ES-I3 (cell line): Measurements from ENCODE around the gene ADGRB3.

Experiments used
- H3K36me3 ChIP-seq: 2 replicates; pipeline ENCODE4 v1.6.1; 2013; ENCODE audit warnings: mild to moderate bottlenecking, low read length, control low read depth, moderate library complexity; ENCODE audit not compliant: insufficient read depth
- H3K4me1 ChIP-seq: 2 replicates; pipeline ENCODE4 v1.6.1; 2013; ENCODE audit warnings: mild to moderate bottlenecking, control low read depth, low read length; ENCODE audit not compliant: insufficient read depth
- H3K9ac ChIP-seq: 2 replicates; pipeline ENCODE4 v1.6.1; 2013; ENCODE audit warnings: low read depth, mild to moderate bottlenecking, low read length, moderate library complexity
- H3K9me3 ChIP-seq: 2 replicates; pipeline ENCODE4 v1.6.1; 2013; ENCODE audit warnings: mild to moderate bottlenecking, low read length, moderate library complexity; ENCODE audit not compliant: control insufficient read depth, insufficient read depth

Gene ADGRB3

DNA sequence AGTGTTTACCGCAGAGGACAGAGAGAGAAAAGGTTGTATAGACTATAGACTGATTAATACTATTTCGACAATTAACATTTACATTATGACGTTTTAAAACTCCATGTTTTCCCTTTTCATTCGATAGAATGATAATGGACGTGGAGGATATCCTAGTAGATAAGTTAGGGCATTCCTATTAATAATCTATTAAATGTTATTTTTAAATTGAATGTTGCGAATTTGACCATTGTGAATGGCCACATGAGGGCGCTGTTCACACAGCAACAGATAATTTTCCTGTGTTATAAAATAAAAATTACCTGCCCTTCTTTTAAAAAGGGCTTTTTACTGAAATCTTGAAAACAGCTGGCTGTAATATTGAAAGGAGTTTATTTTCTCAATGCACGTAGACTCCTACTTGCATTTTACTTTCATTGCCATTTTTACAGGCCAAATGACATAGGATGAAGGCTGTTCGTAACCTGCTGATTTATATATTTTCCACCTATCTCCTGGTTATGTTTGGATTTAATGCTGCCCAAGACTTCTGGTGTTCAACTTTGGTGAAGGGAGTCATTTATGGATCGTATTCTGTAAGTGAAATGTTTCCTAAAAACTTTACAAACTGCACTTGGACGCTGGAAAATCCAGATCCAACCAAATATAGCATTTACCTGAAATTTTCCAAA, 3.3 kb downstream of the ADGRB3 start:
- H3K4me1 ChIP-seq, result 0 out of 2 replicates have a peak, but pooled peaks cover 6% of the 10 kb centered on the region
- H3K36me3 ChIP-seq, result no peaks in the 10 kb centered on the region
- no peaks in the 10 kb centered on the region for H3K9me3 ChIP-seq
- H3K9ac ChIP-seq, result no peak overlapping the region

DNA sequence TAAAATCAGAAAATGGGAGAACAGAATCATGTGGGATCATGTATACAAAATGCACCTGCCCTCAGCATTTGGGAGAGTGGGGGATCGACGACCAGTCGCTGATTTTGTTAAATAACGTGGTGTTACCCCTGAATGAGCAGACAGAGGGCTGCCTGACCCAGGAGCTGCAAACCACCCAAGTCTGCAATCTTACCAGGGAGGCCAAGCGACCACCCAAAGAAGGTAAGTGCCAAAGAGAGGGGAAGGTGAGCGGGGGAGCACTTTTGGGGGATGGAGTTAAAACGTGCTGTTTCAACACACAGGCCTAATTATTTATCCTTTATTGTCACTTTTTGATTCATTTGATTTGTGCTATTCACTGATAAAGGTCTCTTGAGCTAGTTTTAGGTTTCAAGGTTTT, 4.1 kb downstream of the ADGRB3 start:
- 0 out of 2 replicates have a peak, but pooled peaks cover 6% of the 10 kb centered on the region for H3K4me1 ChIP-seq
- H3K36me3 ChIP-seq, result no peaks in the 10 kb centered on the region
- peak overlapping the region; percentile 65; the same call in 1 of the 2 replicates for H3K9ac ChIP-seq
- H3K9me3 ChIP-seq, result no peaks in the 10 kb centered on the region

DNA sequence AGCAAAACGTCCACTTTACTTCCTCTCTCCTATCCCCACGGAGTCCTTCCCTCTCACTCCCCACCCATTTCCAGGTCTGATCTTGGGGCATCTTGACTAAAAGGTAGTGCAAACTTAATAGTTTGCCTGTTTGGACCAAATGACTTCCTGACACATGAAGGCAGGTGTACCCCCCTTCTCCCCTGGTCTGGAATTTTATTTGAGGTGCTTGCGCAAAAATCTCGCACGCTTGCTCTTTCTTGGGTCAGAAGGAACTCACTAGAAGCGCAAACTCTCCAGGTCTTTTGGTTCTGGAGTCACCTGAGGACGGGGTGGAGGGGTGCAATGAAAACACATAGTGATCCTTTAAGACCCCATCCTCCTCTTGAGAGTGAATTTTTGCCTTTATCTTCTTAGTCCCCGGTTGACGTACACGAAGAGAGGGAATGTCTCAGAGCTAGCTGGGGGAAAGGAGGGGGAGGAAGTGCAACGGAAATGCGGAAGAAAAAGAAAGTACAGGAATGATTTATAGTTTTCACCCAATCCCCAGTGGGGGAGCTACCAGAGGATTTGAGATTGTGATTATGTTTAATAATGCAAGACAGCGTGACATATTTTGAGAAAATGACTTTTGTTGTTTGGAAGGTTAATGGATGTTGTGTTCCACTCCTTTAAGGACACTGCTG, 4.9 kb downstream of the ADGRB3 start:
- Histone ChIP-seq H3K9ac (peak overlapping the region; percentile 65; the same call in 1 of the 2 replicates), H3K36me3 (no peaks in the 10 kb centered on the region), H3K9me3 (no peaks in the 10 kb centered on the region), H3K4me1 (0 out of 2 replicates have a peak, but pooled peaks cover 6% of the 10 kb centered on the region)

DNA sequence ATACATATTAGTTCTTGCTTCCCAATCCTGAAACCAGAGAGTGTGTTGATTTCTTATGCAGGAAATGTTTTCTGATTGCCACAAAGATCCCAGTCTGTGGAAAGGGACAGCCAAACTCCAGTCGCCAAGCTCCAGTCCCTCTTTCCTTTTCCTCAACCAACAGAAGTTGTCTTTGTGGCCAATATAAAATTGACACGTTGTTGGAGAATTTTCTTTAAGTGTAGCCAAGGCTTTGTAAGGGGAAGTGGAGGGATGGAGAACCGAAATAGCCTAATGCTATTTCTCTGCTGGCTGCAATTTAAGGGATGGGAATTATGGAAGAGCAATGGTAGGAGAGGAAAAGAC, 5.4 kb downstream of the ADGRB3 start:
- H3K9ac ChIP-seq, result peak overlapping the region; percentile 65; the same call in 1 of the 2 replicates

DNA sequence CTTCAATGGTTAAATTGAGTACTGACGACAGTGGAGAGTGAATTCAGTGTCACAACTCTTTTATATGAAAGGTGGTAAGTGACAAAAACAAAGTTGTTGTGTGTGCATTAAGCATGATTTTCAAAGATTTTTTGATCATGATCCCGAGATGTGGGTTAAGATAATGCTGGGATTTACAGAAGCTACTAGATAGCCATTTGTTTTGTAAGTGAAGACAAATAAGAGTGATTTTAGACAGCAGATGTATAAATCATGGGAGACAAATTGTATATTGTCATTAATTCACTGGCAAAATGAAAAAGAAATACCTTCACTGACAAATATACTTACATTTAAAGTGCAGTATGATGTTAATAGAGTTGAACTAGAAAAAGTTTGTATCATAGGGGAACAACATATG, 6.1 kb downstream of the ADGRB3 start:
- Histone ChIP-seq H3K4me1 (0 out of 2 replicates have a peak, but pooled peaks cover 6% of the 10 kb centered on the region), H3K9ac (no peak overlapping the region), H3K36me3 (no peaks in the 10 kb centered on the region), H3K9me3 (no peaks in the 10 kb centered on the region)

More for the DNA sequence above, 5.4 kb downstream of the ADGRB3 start:
- Histone ChIP-seq H3K9me3 (no peaks in the 10 kb centered on the region), H3K36me3 (no peaks in the 10 kb centered on the region), H3K4me1 (0 out of 2 replicates have a peak, but pooled peaks cover 6% of the 10 kb centered on the region)

DNA sequence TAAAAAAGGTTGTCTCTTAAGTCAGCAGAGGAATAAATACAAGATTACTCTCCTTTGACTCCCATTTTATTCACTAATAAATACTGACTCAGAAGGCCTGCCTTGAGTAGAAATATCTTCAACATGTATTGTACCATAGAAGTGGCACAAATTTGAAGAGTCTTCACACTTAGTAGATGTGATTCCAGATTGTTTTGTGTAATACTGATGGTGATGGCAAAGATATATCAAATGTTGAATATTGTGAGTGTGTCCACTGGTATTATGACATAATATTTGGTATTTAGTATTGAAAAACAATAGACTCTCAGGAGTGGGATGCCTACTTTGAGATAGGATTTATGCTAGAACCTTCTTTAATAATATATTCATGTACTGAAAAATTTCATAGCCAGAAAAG, 7.0 kb downstream of the ADGRB3 start:
- Histone ChIP-seq H3K9ac (no peak overlapping the region), H3K36me3 (no peaks in the 10 kb centered on the region), H3K9me3 (no peaks in the 10 kb centered on the region), H3K4me1 (0 out of 2 replicates have a peak, but pooled peaks cover 6% of the 10 kb centered on the region)

DNA sequence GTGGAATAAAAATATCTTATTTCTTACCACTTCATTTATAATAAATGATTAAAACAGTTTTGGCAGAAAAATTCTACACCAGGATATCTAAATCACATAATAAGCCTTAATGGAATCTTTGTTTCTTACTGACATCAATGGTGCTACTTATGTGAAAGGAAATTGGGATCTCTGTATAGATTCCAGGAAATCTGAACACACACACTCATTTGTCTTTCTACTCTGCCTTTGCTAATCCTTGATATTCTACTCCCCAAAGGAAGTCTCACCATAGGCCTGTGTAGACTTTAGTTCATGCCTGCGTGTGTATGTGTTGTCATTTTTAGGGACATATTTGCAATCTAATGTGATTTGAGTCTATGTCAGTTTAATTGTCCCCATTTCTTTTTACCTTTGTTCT, 7.9 kb downstream of the ADGRB3 start:
- Histone ChIP-seq H3K9me3 (no peaks in the 10 kb centered on the region), H3K36me3 (no peaks in the 10 kb centered on the region), H3K9ac (no peak overlapping the region), H3K4me1 (0 out of 2 replicates have a peak, but pooled peaks cover 6% of the 10 kb centered on the region)

DNA sequence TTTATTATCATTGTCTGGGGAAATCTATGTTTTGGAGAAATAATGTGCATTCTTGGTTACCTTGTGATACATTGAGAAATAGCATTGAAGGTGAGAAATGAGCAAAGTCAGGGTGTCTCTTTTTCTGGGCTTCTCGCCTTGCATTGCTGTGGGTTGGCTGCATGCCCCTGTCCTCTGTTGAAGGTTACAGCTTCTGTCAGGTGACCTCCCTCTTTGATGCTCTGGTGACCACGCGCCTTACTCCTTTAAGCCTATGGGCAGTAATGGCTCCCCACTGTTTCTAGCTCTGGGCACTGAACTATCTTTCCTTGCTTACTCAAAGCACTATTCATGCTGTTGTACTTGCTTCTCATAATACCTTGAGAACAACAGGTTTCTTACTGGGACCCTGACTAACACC, 14.6 kb downstream of the ADGRB3 start:
- H3K9ac ChIP-seq, result no peak overlapping the region
- H3K4me1 ChIP-seq, result no peaks in the 10 kb centered on the region
- no peaks in the 10 kb centered on the region for H3K9me3 ChIP-seq
- no peaks in the 10 kb centered on the region for H3K36me3 ChIP-seq

DNA sequence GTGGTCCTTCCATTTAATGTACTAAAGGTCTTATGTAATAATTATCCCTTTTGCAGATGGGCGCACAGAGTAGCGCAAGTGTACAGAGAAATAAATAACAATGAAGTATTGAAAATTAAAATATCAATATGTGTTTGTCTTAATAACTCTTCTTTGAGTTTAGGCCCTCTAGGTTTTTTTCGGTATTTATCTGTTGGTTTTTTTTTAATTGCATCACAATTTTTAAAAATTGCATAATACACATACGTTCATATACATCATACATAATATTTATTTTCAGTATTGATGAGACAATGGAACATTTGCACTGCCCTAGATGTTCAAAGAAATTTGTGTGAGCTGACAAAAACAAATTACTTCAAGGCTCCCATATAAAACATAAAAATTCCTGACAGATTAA, 15.1 kb downstream of the ADGRB3 start:
- H3K9ac ChIP-seq, result no peak overlapping the region
- H3K9me3 ChIP-seq, result no peaks in the 10 kb centered on the region
- no peaks in the 10 kb centered on the region for H3K4me1 ChIP-seq
- H3K36me3 ChIP-seq, result no peaks in the 10 kb centered on the region

DNA sequence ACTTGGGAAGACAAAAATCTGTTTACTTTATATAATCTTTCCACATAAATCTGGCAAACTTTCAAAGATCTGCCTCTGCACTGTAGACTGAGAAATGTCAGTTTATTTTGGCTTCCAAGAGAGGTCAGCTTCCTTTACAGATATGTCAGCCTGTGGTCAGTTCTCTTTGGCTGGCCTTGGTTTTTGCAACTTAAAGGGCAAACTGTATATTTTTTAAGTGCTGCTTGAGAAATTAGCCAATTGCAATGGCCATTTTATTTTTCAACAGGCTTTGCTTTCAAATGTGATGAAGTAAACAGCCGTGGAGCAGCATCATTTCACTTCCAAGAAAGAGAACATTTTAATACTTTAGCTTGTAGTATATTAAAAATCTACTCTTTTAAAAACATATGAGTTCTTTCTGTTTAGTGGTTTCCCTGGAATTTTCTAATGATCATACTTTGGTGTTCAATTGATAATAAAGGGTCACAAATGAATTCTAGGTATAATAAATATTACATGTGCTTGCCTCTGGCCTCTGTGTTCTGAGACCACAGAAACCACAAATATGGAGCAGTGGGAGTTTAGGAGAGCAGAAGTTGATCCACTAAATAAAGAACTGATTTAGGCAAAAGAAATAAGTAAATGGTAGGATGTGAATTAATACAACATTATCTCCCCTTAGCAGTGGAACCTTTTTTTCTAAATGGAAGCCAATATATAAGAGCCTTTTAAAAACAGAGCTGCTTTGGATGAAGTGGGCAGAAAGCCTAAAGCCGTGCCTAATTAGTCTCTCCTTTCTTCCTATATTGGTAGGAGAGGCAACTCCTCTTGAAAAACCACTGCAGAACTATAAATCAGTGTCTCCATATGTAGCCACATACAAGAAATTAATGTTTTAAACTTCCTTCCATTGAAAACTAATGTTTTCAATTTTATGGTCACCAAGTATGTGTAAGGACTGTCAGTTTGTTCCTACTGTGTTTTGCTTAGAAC, 16.2 kb downstream of the ADGRB3 start:
- Histone ChIP-seq H3K9me3 (no peaks in the 10 kb centered on the region), H3K4me1 (no peaks in the 10 kb centered on the region), H3K36me3 (no peaks in the 10 kb centered on the region), H3K9ac (no peak overlapping the region)

DNA sequence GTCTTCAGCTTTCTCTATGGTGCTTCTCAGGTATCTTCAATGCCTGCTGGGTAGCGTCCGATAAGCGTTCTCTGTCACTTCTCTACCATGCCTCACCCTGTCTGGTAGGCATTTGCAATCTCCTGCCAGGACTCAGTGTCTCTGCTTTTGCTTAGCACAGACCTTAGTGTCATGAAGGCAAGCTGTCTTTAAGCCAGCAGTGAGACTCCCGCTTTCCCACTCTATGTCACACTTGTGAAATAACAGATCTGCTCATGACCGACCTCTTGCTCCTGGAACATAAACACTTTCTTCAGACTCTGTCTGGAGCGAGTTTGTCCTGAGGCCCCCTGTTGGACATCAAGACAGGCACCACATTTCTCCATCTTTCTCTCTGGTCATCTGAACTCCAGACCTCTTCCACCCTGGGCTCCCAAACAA, 17.0 kb downstream of the ADGRB3 start:
- no peaks in the 10 kb centered on the region for H3K4me1 ChIP-seq
- no peak overlapping the region for H3K9ac ChIP-seq
- H3K9me3 ChIP-seq, result no peaks in the 10 kb centered on the region
- no peaks in the 10 kb centered on the region for H3K36me3 ChIP-seq

DNA sequence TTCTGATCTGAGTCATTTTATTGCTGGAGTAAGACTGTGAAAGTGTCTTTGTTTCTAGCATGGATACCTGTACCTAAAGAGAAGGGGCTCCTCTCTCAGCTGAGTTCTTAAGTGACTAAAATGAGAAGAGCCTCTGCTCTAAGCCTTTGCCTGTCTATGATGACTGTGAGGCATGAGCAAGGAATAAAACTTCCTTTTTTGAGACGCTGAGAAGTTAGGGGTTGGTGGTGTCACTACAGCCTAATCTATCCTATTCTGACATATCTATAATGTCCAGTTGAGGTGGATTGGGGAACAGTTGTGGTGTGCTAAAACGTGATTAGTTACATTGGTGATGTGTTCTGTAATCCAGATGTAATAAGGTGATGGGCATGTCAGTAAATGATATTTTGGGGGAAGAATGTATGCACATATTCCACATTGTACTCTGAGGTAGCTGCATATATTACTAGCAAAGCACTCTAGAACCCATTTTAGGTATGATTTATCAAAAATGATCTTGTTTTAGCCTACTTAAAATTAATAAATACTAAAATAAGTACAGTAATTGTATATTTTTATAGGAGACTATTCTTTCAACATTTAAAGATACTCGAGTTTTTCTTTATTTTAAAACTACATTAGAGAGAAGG, 18.1 kb downstream of the ADGRB3 start:
- Histone ChIP-seq H3K36me3 (no peaks in the 10 kb centered on the region), H3K4me1 (no peaks in the 10 kb centered on the region), H3K9ac (no peak overlapping the region), H3K9me3 (no peaks in the 10 kb centered on the region)

DNA sequence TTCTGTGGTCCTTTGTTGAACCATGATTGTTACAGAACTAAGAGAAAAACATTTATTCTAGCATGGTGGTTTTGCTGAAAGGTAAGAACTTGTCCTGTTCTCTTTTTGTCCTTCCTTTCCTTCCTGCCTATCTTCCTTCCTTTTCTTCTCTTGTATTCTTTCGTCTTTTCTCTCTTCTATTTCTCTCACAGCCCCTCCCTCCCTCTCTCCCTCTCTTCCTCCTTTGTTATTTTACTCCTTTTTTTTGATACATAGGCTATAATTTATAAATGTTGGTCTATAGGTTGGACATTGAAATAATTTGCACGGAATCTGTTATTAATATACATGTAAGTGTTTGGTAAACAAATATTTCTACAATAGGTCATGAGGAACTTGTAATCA, 18.6 kb downstream of the ADGRB3 start:
- Histone ChIP-seq H3K36me3 (no peaks in the 10 kb centered on the region), H3K9ac (no peak overlapping the region), H3K9me3 (no peaks in the 10 kb centered on the region), H3K4me1 (no peaks in the 10 kb centered on the region)

DNA sequence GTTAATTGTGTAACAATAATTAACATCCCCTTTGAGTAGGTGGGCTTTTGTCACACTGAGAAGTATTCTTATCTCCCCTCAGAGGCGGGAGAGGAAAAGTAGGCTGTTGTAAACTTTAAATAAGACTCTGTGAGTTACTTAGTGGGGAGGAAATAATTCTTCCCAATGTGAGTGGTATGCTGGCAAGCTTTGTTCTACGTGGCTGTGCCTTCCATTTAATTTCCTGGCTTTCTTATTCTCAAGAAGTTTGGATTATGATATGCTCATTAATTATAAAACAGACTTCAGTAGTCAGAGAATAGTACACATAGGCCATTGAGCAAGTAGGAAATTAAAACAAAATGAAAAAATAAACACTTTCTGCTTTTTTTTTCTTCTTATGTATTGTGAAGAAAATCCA, 19.1 kb downstream of the ADGRB3 start:
- H3K9me3 ChIP-seq, result no peaks in the 10 kb centered on the region
- H3K36me3 ChIP-seq, result no peaks in the 10 kb centered on the region
- H3K9ac ChIP-seq, result no peak overlapping the region
- no peaks in the 10 kb centered on the region for H3K4me1 ChIP-seq
